Glutamatergic neuron (in vitro differentiated cells): Measurements from ENCODE around the gene GNA12. TPM values are rescaled to one million over a fixed set of nuclear protein-coding genes. Genes with fewer than 3 reads are reported as not detected.

ENCODE experiments used
- DNase-seq: peaks from one replicate; pipeline ENCODE4 v3.0.0; 2022
- H3K27ac Mint-ChIP-seq: one replicate; pipeline ENCODE4 v1.8.0; 2020; ENCODE audit warnings: mild to moderate bottlenecking, mixed read lengths, inconsistent platforms; ENCODE audit not compliant: unreplicated experiment
- H3K27me3 Mint-ChIP-seq: one replicate; pipeline ENCODE4 v1.8.0; 2020; ENCODE audit warnings: mild to moderate bottlenecking, moderate library complexity, mixed read lengths, inconsistent platforms; ENCODE audit not compliant: unreplicated experiment
- H3K36me3 Mint-ChIP-seq: one replicate; pipeline ENCODE4 v1.8.0; 2020; ENCODE audit warnings: mild to moderate bottlenecking, mixed read lengths, inconsistent platforms; ENCODE audit not compliant: unreplicated experiment
- H3K4me1 Mint-ChIP-seq: one replicate; pipeline ENCODE4 v1.8.0; 2020; ENCODE audit warnings: mild to moderate bottlenecking, low read depth, mixed read lengths, inconsistent platforms; ENCODE audit not compliant: unreplicated experiment
- H3K4me3 Mint-ChIP-seq: one replicate; pipeline ENCODE4 v1.8.0; 2020; ENCODE audit warnings: mild to moderate bottlenecking, mixed read lengths, inconsistent platforms; ENCODE audit not compliant: unreplicated experiment
- H3K9me3 Mint-ChIP-seq: one replicate; pipeline ENCODE4 v1.8.0; 2020; ENCODE audit warnings: mild to moderate bottlenecking, moderate library complexity, mixed read lengths, inconsistent platforms; ENCODE audit not compliant: unreplicated experiment
- total RNA-seq: library from RNA; stranded (reverse); fragmentation: NEBNext Ultra II Directional; extraction: Animal tissue kit (Norgen Biotek cat#: 25700); gene quantifications from one replicate; pipeline ENCODE4 v1.2.1, GENCODE V29; 2021; ENCODE audit not compliant: unreplicated experiment
- TF ChIP-seq, protein P1 (sequence below): fragments of 200-600 bp; sonication (generic); IDR thresholded peaks from one replicate; pipeline ENCODE4 v1.5.0; 2021; ENCODE audit not compliant: partially characterized antibody, unreplicated experiment

GNA12 gene
- total RNA-seq, 1 donor from 2014 or later: 66.2 TPM

DNA sequence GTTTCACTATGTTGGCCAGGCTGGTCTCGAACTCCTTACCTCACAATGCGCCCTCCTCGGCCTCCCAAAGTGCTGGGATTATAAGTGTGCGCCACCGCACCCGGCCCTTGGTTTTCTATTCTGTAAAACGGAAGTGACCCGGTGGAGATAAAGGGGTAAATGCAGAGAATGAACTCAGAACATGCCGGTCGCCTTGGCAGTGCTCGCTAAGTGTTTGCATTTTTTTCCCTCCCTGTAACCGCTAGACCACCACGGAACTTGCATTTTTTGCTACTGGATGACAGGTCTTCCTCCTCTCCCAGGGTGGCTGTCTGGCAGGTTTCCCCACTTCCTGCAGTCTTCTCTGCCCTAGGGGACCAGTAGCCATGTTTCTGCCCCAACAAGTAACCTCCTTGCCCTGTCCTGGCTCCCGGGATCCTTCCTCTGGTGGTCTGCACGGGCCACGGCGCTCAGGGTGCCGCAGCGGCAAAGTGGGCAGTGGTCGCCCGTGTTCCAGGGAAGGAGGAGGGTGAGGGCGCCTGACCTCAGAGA is 18.8 kb upstream of the GNA12 start:
- H3K27me3 Mint-ChIP-seq: no peaks in the 10 kb centered on the region

DNA sequence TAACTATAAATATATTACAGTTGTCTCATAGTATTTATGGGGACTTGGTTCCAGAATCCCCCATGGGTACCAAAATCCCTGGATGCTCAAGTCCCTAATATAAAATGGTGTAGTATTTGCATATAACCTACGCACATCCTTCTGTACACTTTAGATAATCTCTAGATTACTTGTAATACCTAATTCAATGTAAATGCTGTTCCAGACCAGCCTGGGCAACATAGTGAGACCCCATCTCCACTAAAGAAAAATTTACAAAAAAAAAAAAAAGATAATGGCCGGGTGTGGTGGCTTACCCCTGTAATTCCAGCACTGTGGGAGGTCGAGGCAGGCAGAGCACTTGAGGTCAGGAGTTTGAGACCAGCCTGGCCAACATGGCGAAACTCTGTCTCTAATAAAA is 17.4 kb upstream of the GNA12 start:
- H3K4me1 Mint-ChIP-seq: peaks cover 6% of the 10 kb centered on the region
- H3K36me3 Mint-ChIP-seq: no peaks in the 10 kb centered on the region
- no peaks in the 10 kb centered on the region for H3K27me3 Mint-ChIP-seq
- H3K27ac Mint-ChIP-seq: no peak overlapping the region
- H3K9me3 Mint-ChIP-seq: peaks cover under 1% of the 10 kb centered on the region
- no peak for DNase-seq
- no peak overlapping the region for H3K4me3 Mint-ChIP-seq
- TF ChIP-seq, protein P1, sequence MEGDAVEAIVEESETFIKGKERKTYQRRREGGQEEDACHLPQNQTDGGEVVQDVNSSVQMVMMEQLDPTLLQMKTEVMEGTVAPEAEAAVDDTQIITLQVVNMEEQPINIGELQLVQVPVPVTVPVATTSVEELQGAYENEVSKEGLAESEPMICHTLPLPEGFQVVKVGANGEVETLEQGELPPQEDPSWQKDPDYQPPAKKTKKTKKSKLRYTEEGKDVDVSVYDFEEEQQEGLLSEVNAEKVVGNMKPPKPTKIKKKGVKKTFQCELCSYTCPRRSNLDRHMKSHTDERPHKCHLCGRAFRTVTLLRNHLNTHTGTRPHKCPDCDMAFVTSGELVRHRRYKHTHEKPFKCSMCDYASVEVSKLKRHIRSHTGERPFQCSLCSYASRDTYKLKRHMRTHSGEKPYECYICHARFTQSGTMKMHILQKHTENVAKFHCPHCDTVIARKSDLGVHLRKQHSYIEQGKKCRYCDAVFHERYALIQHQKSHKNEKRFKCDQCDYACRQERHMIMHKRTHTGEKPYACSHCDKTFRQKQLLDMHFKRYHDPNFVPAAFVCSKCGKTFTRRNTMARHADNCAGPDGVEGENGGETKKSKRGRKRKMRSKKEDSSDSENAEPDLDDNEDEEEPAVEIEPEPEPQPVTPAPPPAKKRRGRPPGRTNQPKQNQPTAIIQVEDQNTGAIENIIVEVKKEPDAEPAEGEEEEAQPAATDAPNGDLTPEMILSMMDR: no peak

More for the DNA sequence above, 18.8 kb upstream of the GNA12 start:
- no peak for DNase-seq
- Mint-ChIP-seq H3K36me3 (no peaks in the 10 kb centered on the region), H3K4me1 (peaks cover 6% of the 10 kb centered on the region), H3K27ac (no peak overlapping the region), H3K9me3 (no peaks in the 10 kb centered on the region), H3K4me3 (no peak overlapping the region)
- TF ChIP-seq, protein P1: no peak

DNA sequence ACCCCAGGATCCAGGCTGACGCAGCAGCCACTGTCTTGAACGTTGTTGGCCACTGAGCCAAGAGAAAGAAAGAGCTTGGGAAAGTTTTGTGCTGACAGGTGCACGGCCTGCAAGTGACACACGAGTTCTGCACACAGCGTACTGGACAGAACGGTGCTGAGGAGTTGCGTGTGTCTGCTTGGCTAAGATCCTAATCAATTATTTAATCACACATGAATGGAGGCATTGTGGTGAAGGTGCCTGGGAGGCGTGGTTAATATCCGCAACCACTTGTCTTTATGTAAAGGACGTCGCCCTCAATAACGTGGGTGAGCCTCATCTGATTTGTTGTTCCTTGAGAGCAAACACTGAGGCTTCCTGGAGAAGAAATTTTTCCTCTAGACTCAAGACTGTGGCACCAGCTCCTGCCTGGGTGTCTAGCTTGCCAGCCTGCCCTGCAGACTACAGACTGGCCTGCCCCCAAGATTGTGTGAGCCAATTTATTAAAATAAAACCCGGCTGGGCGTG is 16.6 kb upstream of the GNA12 start:
- Mint-ChIP-seq H3K36me3 (no peaks in the 10 kb centered on the region), H3K9me3 (peaks cover 2% of the 10 kb centered on the region), H3K4me1 (peaks cover 6% of the 10 kb centered on the region), H3K27ac (peak overlapping the region; percentile 9), H3K27me3 (no peaks in the 10 kb centered on the region), H3K4me3 (no peak overlapping the region)
- DNase-seq: no peak
- TF ChIP-seq, protein P1: no peak

DNA sequence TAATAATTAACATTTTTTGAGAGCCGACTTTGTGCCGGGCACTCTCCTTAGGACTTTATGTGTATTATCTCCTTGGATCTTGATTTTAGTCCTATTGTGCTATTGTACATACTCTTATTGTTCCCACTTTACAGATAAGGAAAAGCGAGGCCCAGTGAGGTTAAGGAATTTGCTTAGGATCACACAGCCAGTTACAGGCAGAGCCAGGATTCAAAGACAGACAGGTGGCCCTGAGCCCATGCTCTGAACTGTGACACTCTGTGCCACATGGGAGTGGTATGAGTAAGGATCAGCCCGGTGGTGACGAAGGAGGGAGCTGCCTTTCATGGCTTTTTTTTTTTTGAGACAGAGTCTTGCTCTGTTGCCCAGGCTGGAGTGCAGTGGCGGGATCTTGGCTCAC is 15.8 kb upstream of the GNA12 start:
- DNase-seq: no peak
- no peak overlapping the region for H3K4me3 Mint-ChIP-seq
- H3K27ac Mint-ChIP-seq: peak overlapping the region; percentile 62
- H3K27me3 Mint-ChIP-seq: no peaks in the 10 kb centered on the region
- H3K4me1 Mint-ChIP-seq: peaks cover 2% of the 10 kb centered on the region
- H3K9me3 Mint-ChIP-seq: peaks cover 2% of the 10 kb centered on the region
- TF ChIP-seq, protein P1: no peak
- H3K36me3 Mint-ChIP-seq: no peaks in the 10 kb centered on the region

DNA sequence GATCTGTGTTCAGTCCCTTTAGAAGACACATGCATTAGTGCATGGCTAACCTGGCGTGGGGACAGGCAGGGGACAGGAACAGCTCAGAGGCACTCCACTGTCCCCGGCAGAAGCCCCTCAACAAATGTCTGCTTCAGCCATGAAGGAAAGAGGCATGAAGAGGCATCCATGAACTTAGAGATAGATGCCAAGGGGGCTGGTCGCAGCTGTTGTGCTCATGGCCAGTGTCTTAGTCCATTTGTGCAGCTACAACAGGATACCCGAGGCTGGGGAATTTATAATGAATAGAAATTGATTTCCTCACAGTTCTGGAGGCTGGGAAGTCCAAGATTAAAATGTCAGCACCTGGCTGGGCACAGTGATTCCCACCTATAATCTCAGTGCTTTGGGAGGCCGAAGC is 14.5 kb upstream of the GNA12 start:
- TF ChIP-seq, protein P1: no peak
- peaks cover 2% of the 10 kb centered on the region for H3K9me3 Mint-ChIP-seq
- H3K4me1 Mint-ChIP-seq: no peaks in the 10 kb centered on the region
- H3K27me3 Mint-ChIP-seq: peaks cover 4% of the 10 kb centered on the region
- no peak overlapping the region for H3K4me3 Mint-ChIP-seq
- DNase-seq: no peak
- no peaks in the 10 kb centered on the region for H3K36me3 Mint-ChIP-seq
- H3K27ac Mint-ChIP-seq: no peak overlapping the region
